HCT116 (cell line): ENCODE measurements around the gene PRLHR. TPM values are rescaled to one million over a fixed set of nuclear protein-coding genes. Genes with fewer than 3 reads are reported as not detected.

ENCODE experiments used
- ATAC-seq: fragments of 200-7000 bp; cut with Tn5 transposase; 2 replicates; pipeline ENCODE4 v1.9.1; 2020; ENCODE audit warnings: mild to moderate bottlenecking, moderate library complexity
- BruUV-seq: library from RNA; stranded (reverse); fragments of 400-500 nt; replicated peaks from 2 replicates; lab custom pipeline; 2021; lab: Mats Ljungman, UMichigan
- CTCF ChIA-PET: fragments of 300-600 bp; sonication (Branson Sonifier 250); formaldehyde crosslinking; loops from one replicate; lab custom pipeline; 2021; ENCODE audit warnings: antibody characterized with exemption; lab: Charles Lee
- POLR2A ChIA-PET: fragments of 300-600, 350-600 bp; sonication (Branson Sonifier 250); formaldehyde crosslinking; loops from one replicate; lab custom pipeline; 2021; ENCODE audit warnings: antibody characterized with exemption; lab: Charles Lee
- RAD21 ChIA-PET, 2 experiments: fragments of 300-600 bp; sonication (Branson Sonifier 250); formaldehyde crosslinking; loops; one replicate each; lab custom pipeline; 2023; ENCODE audit warnings: low total read pairs in 2 of 2; ENCODE audit not compliant: uncharacterized antibody in 2 of 2, unreplicated experiment in 2 of 2, low non-redundant PET in 1 of 2; lab: Charles Lee
- DNase-seq: peaks from one replicate; pipeline ENCODE4 v3.0.0-alpha.2; 2010; ENCODE audit warnings: low read depth, low spot score
- H2AFZ ChIP-seq: fragments of 200-600 bp; shearing (Covaris generic), sonication (generic); 2 replicates; pipeline ENCODE4 v1.6.1; 2017; ENCODE audit warnings: low read depth, mixed run types, mixed read lengths, antibody characterized with exemption, low read length; ENCODE audit not compliant: poor library complexity, severe bottlenecking
- H3K27ac ChIP-seq: 2 replicates; pipeline ENCODE4 v1.5.1; 2012; ENCODE audit warnings: low read depth, low read length
- H3K27me3 ChIP-seq: fragments of 200-600 bp; sonication (generic); 2 replicates; pipeline ENCODE4 v1.6.1; 2016; ENCODE audit warnings: mixed run types, low read length, mixed read lengths; ENCODE audit not compliant: insufficient read depth
- H3K36me3 ChIP-seq, 2 experiments: fragments of 200-500 bp in 1 of 2; fragments of 200-600 bp in 1 of 2; sonication (Bioruptor generic) in 1 of 2; sonication (generic) in 1 of 2; 2 replicates each; pipeline versions ENCODE4 v1.5.1 to v1.6.1; 2014 to 2016; ENCODE audit warnings: low read length in 2 of 2, inconsistent platforms in 1 of 2, mixed read lengths in 1 of 2, mixed run types in 1 of 2; ENCODE audit not compliant: insufficient read depth in 2 of 2, control insufficient read depth in 1 of 2
- H3K4me1 ChIP-seq, 2 experiments: fragments of 200-600 bp in 1 of 2; sonication (generic) in 1 of 2; 2 replicates each; pipeline versions ENCODE4 v1.5.1 to v1.6.1; 2012 to 2017; ENCODE audit warnings: low read length in 2 of 2, inconsistent platforms in 1 of 2, mild to moderate bottlenecking in 1 of 2, mixed read lengths in 1 of 2, mixed run types in 1 of 2, moderate library complexity in 1 of 2; ENCODE audit not compliant: insufficient read depth in 2 of 2, control insufficient read depth in 1 of 2
- H3K4me2 ChIP-seq: fragments of 200-600 bp; sonication (generic); 2 replicates; pipeline ENCODE4 v1.6.1; 2017; ENCODE audit warnings: mixed run types, low read length, mixed read lengths
- H3K4me3 ChIP-seq, 2 experiments: fragments of 200-600 bp in 1 of 2; sonication (generic) in 1 of 2; replicated peaks in 1 of 2; 2 replicates each; pipeline ENCODE4 v1.5.1; 2011 to 2016; ENCODE audit warnings: low read length in 2 of 2, control low read depth in 1 of 2, low read depth in 1 of 2, mild to moderate bottlenecking in 1 of 2, mixed read lengths in 1 of 2, mixed run types in 1 of 2
- H3K79me2 ChIP-seq: fragments of 200-600 bp; sonication (generic); 2 replicates; pipeline ENCODE4 v1.6.1; 2017; ENCODE audit warnings: mild to moderate bottlenecking, mixed run types, low read length, moderate library complexity, mixed read lengths; ENCODE audit not compliant: insufficient read depth
- H3K9ac ChIP-seq: fragments of 200-600 bp; sonication (generic); 2 replicates; pipeline ENCODE4 v1.6.1; 2016; ENCODE audit warnings: low read length, mixed read lengths
- H3K9me2 ChIP-seq: fragments of 200-600 bp; sonication (generic), shearing (Covaris generic); 2 replicates; pipeline ENCODE4 v1.6.1; 2017; ENCODE audit warnings: mixed run types, mild to moderate bottlenecking, moderate library complexity; ENCODE audit not compliant: insufficient read depth
- H3K9me3 ChIP-seq, 2 experiments: fragments of 200-500 bp in 1 of 2; fragments of 200-600 bp in 1 of 2; sonication (Bioruptor generic) in 1 of 2; sonication (generic) in 1 of 2; 2 replicates each; pipeline ENCODE4 v1.6.1; 2014 to 2017; ENCODE audit warnings: low read length in 2 of 2, mixed read lengths in 2 of 2, inconsistent platforms in 1 of 2, low read depth in 1 of 2, mild to moderate bottlenecking in 1 of 2, mixed run types in 1 of 2, moderate library complexity in 1 of 2; ENCODE audit not compliant: control insufficient read depth in 1 of 2, insufficient read depth in 1 of 2
- H4K20me1 ChIP-seq: fragments of 200-600 bp; sonication (generic), shearing (Covaris generic); 2 replicates; pipeline ENCODE4 v1.6.1; 2017; ENCODE audit warnings: mixed run types, mild to moderate bottlenecking, moderate library complexity; ENCODE audit not compliant: insufficient read depth
- ATF3 ChIP-seq: IDR thresholded peaks from 2 replicates; pipeline ENCODE4 v1.6.1; 2012
- CTCF ChIP-seq, 3 experiments: fragments of 200-600 bp in 1 of 3; sonication (generic) in 1 of 3; IDR thresholded peaks in 2 of 3; conservative IDR thresholded peaks in 1 of 3; 2 replicates each; pipeline ENCODE4 v1.5.1; 2012 to 2017; ENCODE audit warnings: low read depth in 2 of 3, low read length in 2 of 3, antibody characterized with exemption in 1 of 3, borderline replicate concordance in 1 of 3, control low read depth in 1 of 3, mild to moderate bottlenecking in 1 of 3, mixed read lengths in 1 of 3, mixed run types in 1 of 3, moderate library complexity in 1 of 3; ENCODE audit not compliant: insufficient read depth in 1 of 3
- EZH2 ChIP-seq: fragments of 200-600 bp; sonication (generic); IDR thresholded peaks from 2 replicates; pipeline ENCODE4 v1.6.1; 2017; ENCODE audit warnings: antibody characterized with exemption, mixed run types
- JUND ChIP-seq: IDR thresholded peaks from 2 replicates; pipeline ENCODE4 v1.6.1; 2012
- ZNF274 ChIP-seq: fragments of 200-500 bp; sonication (Bioruptor generic); IDR thresholded peaks from 2 replicates; pipeline ENCODE4 v1.6.1; 2014; ENCODE audit warnings: mild to moderate bottlenecking, low read depth, low read length, inconsistent platforms
- intact Hi-C: fragments of 100-400 bp; cut with micrococcal nuclease; formaldehyde crosslinking; loops from 2 replicates; pipeline ENCODE4 v1.10.0; 2022
- total RNA-seq: library from RNA; stranded (reverse); gene quantifications from one replicate; pipeline ENCODE4 v1.2.1, GENCODE V29; 2021; ENCODE audit not compliant: unreplicated experiment

PRLHR gene
- total RNA-seq, 1 experiment from 2014 or later, result not detected

- H3K4me3 ChIP-seq, result no peak overlapping the region
- peaks cover 27% of the 10 kb centered on the region; the same call in 1 of the 2 replicates for H3K27me3 ChIP-seq
- DNase-seq, result no peak
- no peak overlapping the region for H3K9ac ChIP-seq
- H4K20me1 ChIP-seq, result no peaks in the 10 kb centered on the region
- H3K79me2 ChIP-seq, result no peaks in the 10 kb centered on the region
- H3K9me3 ChIP-seq, result no peaks in the 10 kb centered on the region; a peak in 1 of 4 replicates
- ChIA-PET RAD21 (interaction anchor here in 1 of 2 experiments (0.5 kb wide), 1 partner anchor 388 kb away, joined by 3 read pairs; no protein-coding TSS in a partner anchor), POLR2A (no interaction called here), CTCF (interaction anchor here (1.8 to 4.3 kb wide), 3 partner anchors 19 to 1045 kb away, joined by 4 to 28 read pairs (median 14); no protein-coding TSS in a partner anchor)
- intact Hi-C loops, result loop anchor here (10.0 kb wide), 1 partner anchor 287 kb away; no protein-coding TSS in a partner anchor
- ATAC-seq, result no peak
- H2AFZ ChIP-seq, result no peak overlapping the region
- TF ChIP-seq EZH2 (no peak), ZNF274 (no peak)
- H3K4me1 ChIP-seq, result peaks cover 0 to 3% of the 10 kb centered on the region in 2 experiments; a peak in 1 of 4 replicates
- H3K4me2 ChIP-seq, result no peak overlapping the region
- H3K9me2 ChIP-seq, result no peaks in the 10 kb centered on the region
- H3K27ac ChIP-seq, result no peak overlapping the region
- BruUV-seq, result no TSS peak
- H3K36me3 ChIP-seq, result no peaks in the 10 kb centered on the region
Measured at GRCh38 chr10:118542205-118542604, 53.2 kb downstream of the PRLHR start.

- no peaks in the 10 kb centered on the region; a peak in 1 of 4 replicates for H3K9me3 ChIP-seq
- no peaks in the 10 kb centered on the region for H3K9me2 ChIP-seq
- H3K27ac ChIP-seq, result no peak overlapping the region
- H3K36me3 ChIP-seq, result no peaks in the 10 kb centered on the region
- H3K4me2 ChIP-seq, result no peak overlapping the region
- TF ChIP-seq ATF3 (no peak), CTCF (IDR thresholded peaks at IDR 0.05 in 2 of 3, conservative IDR thresholded peaks at IDR 0.05 in 1 of 3; ENCODE audit: borderline replicate concordance in 1 of 3, insufficient read depth in 1 of 3, low read depth in 2 of 3, low read length in 2 of 3) (no peak), JUND (no peak)
- TF ChIP-seq, all 23 proteins: peak for 0
- ChIA-PET RAD21 (no interaction called here), CTCF (interaction anchor here (4.3 kb wide), 1 partner anchor 83 kb away, joined by 28 read pairs; no protein-coding TSS in a partner anchor), POLR2A (no interaction called here)
- no peak overlapping the region for H2AFZ ChIP-seq
- no peak overlapping the region for H3K9ac ChIP-seq
- H3K27me3 ChIP-seq, result peaks cover 27% of the 10 kb centered on the region; the same call in 1 of the 2 replicates
- DNase-seq (no peak), ATAC-seq (no peak)
- no peaks in the 10 kb centered on the region for H3K79me2 ChIP-seq
- intact Hi-C loops, result loop anchor here (10.0 kb wide), 1 partner anchor 287 kb away; no protein-coding TSS in a partner anchor
- H3K4me1 ChIP-seq, result peaks cover 0 to 3% of the 10 kb centered on the region in 2 experiments; a peak in 1 of 4 replicates
- no peaks in the 10 kb centered on the region for H4K20me1 ChIP-seq
- no peak overlapping the region for H3K4me3 ChIP-seq
- no TSS peak for BruUV-seq
Measured at GRCh38 chr10:118541718-118542117, 53.7 kb downstream of the PRLHR start.

Other genes with a start within 250 kb of the PRLHR start
- gene CACUL1, start 159.3 kb upstream of the PRLHR start, total RNA-seq, result 67.5 TPM